H1 (cell line): ENCODE results near the gene PCDH9. TPM values are rescaled to one million over a fixed set of nuclear protein-coding genes. Genes with fewer than 3 reads are reported as not detected.

Source experiments
- CTCF ChIA-PET: fragments of 300-600 bp; sonication (Branson Sonifier 250); formaldehyde crosslinking; loops from one replicate; lab custom pipeline; 2021; ENCODE audit not compliant: partially characterized antibody; lab: Charles Lee
- POLR2A ChIA-PET: fragments of 300-600 bp; sonication (Branson Sonifier 250); formaldehyde crosslinking; loops from one replicate; lab custom pipeline; 2021; ENCODE audit warnings: inconsistent platforms; ENCODE audit not compliant: partially characterized antibody; lab: Charles Lee
- DNase-seq, 2 experiments: peaks; one replicate each; pipeline versions ENCODE4 v3.0.0 to v3.0.0-alpha.2; 2010 to 2022; ENCODE audit warnings: low spot score in 2 of 2, low read depth in 1 of 2, mixed read lengths in 1 of 2
- FAIRE-seq: peaks from 2 replicates; lab custom pipeline; 2011; peaks lifted over from hg19 to GRCh38; lab: Jason Lieb, UNC
- H2AFZ ChIP-seq: 2 replicates; pipeline ENCODE4 v1.8.1; 2012; ENCODE audit warnings: low read length, inconsistent platforms
- H2AK5ac ChIP-seq: 2 replicates; pipeline ENCODE4 v1.6.1; 2013; ENCODE audit warnings: low read depth, low read length
- H2BK120ac ChIP-seq: replicated peaks from 2 replicates; pipeline ENCODE3; 2013; ENCODE audit warnings: low read depth, low read length, inconsistent platforms
- H2BK12ac ChIP-seq: 2 replicates; pipeline ENCODE4 v1.6.1; 2013; ENCODE audit warnings: low read depth, low read length
- H2BK15ac ChIP-seq: 2 replicates; pipeline ENCODE4 v1.6.1; 2013; ENCODE audit warnings: low read length
- H2BK20ac ChIP-seq: 2 replicates; pipeline ENCODE4 v1.6.1; 2013; ENCODE audit warnings: low read length
- H2BK5ac ChIP-seq: 2 replicates; pipeline ENCODE4 v1.6.1; 2013; ENCODE audit warnings: low read depth, low read length
- H3K14ac ChIP-seq: 2 replicates; pipeline ENCODE4 v1.6.1; 2013; ENCODE audit warnings: inconsistent platforms; ENCODE audit not compliant: insufficient read length
- H3K18ac ChIP-seq: 2 replicates; pipeline ENCODE4 v1.6.1; 2013; ENCODE audit warnings: low read length; ENCODE audit errors: extremely low read depth
- H3K23ac ChIP-seq: 2 replicates; pipeline ENCODE4 v1.6.1; 2013; ENCODE audit warnings: inconsistent platforms; ENCODE audit not compliant: insufficient read length
- H3K23me2 ChIP-seq: 2 replicates; pipeline ENCODE4 v1.6.1; 2013; ENCODE audit warnings: low read depth, low read length
- H3K27ac ChIP-seq: 2 replicates; pipeline ENCODE4 v1.6.1; 2011; ENCODE audit warnings: low read depth, low read length, inconsistent platforms
- H3K27me3 ChIP-seq, 4 experiments: replicated peaks in 1 of 4; 1 replicate in 1 of 4; 2 replicates in 3 of 4; pipeline versions ENCODE4 v1.6.1 to v1.8.1; 2011 to 2013; ENCODE audit warnings: low read length in 3 of 4, mild to moderate bottlenecking in 3 of 4, inconsistent platforms in 2 of 4, mixed read lengths in 2 of 4, moderate library complexity in 1 of 4; ENCODE audit not compliant: control insufficient read depth in 3 of 4, insufficient read depth in 3 of 4; ENCODE audit errors: extremely low read depth in 1 of 4
- H3K36me3 ChIP-seq, 4 experiments: 2 replicates each; pipeline versions ENCODE4 v1.6.1 to v1.8.1; 2011 to 2013; ENCODE audit warnings: mild to moderate bottlenecking in 4 of 4, low read length in 3 of 4, moderate library complexity in 2 of 4, control low read depth in 1 of 4, inconsistent platforms in 1 of 4; ENCODE audit not compliant: insufficient read depth in 4 of 4, control insufficient read depth in 2 of 4
- H3K4ac ChIP-seq: replicated peaks from 2 replicates; pipeline ENCODE3; 2013; ENCODE audit warnings: low read length, low read depth, mixed read lengths, inconsistent platforms; ENCODE audit not compliant: insufficient read length
- H3K4me1 ChIP-seq, 4 experiments: replicated peaks in 1 of 4; 1 replicate in 1 of 4; 2 replicates in 3 of 4; pipeline versions ENCODE4 v1.6.1 to v1.8.1; 2011 to 2013; ENCODE audit warnings: low read length in 3 of 4, inconsistent platforms in 2 of 4, mixed read lengths in 1 of 4; ENCODE audit not compliant: insufficient read depth in 4 of 4, control insufficient read depth in 3 of 4
- H3K4me2 ChIP-seq, 2 experiments: 2 replicates each; pipeline versions ENCODE4 v1.6.1 to v1.8.1; 2011 to 2013; ENCODE audit warnings: low read depth in 2 of 2, low read length in 2 of 2, control low read depth in 1 of 2, inconsistent platforms in 1 of 2, mild to moderate bottlenecking in 1 of 2; ENCODE audit not compliant: insufficient read depth in 1 of 2
- H3K4me3 ChIP-seq, 4 experiments: fragments of 200-600, 300-600 bp in 1 of 4; sonication (generic), shearing (Covaris generic), sonication (Bioruptor Twin) in 1 of 4; 2 replicates each; pipeline versions ENCODE4 v1.5.1 to v1.8.1; 2011 to 2016; ENCODE audit warnings: low read length in 4 of 4, low read depth in 3 of 4, control low read depth in 2 of 4, inconsistent platforms in 2 of 4, mild to moderate bottlenecking in 2 of 4, mixed read lengths in 1 of 4, moderate library complexity in 1 of 4; ENCODE audit not compliant: insufficient read depth in 2 of 4; ENCODE audit errors: extremely low read depth in 1 of 4
- H3K56ac ChIP-seq: replicated peaks from 2 replicates; pipeline ENCODE3; 2013; ENCODE audit warnings: low read depth, mild to moderate bottlenecking, mixed read lengths, low read length, inconsistent platforms; ENCODE audit not compliant: insufficient read length
- H3K79me1 ChIP-seq: 2 replicates; pipeline ENCODE4 v1.6.1; 2013; ENCODE audit warnings: low read depth, low read length, control low read depth
- H3K79me2 ChIP-seq, 2 experiments: 2 replicates each; pipeline versions ENCODE4 v1.6.1 to v1.8.1; 2012 to 2013; ENCODE audit warnings: low read length in 2 of 2, mild to moderate bottlenecking in 2 of 2, inconsistent platforms in 1 of 2; ENCODE audit not compliant: insufficient read depth in 2 of 2, control insufficient read depth in 1 of 2
- H3K9ac ChIP-seq, 4 experiments: replicated peaks in 1 of 4; 1 replicate in 1 of 4; 2 replicates in 3 of 4; pipeline versions ENCODE4 v1.6.1 to v1.8.1; 2011 to 2013; ENCODE audit warnings: low read depth in 3 of 4, low read length in 3 of 4, control low read depth in 2 of 4, mild to moderate bottlenecking in 2 of 4, moderate library complexity in 2 of 4, inconsistent platforms in 1 of 4; ENCODE audit errors: extremely low read depth in 1 of 4
- H3K9me3 ChIP-seq, 2 experiments: 2 replicates each; pipeline versions ENCODE4 v1.6.1 to v1.8.1; 2012 to 2013; ENCODE audit warnings: mild to moderate bottlenecking in 2 of 2, moderate library complexity in 2 of 2, control low read depth in 1 of 2, inconsistent platforms in 1 of 2, low read depth in 1 of 2, low read length in 1 of 2, mixed read lengths in 1 of 2; ENCODE audit not compliant: insufficient read depth in 2 of 2
- H4K20me1 ChIP-seq, 2 experiments: replicated peaks in 1 of 2; 2 replicates each; pipeline versions ENCODE3 to v1.8.1; 2011 to 2013; ENCODE audit warnings: inconsistent platforms in 2 of 2, low read length in 2 of 2, mild to moderate bottlenecking in 1 of 2; ENCODE audit not compliant: insufficient read depth in 2 of 2, control insufficient read depth in 1 of 2
- H4K5ac ChIP-seq: 2 replicates; pipeline ENCODE4 v1.6.1; 2013; ENCODE audit warnings: low read length, low read depth, mixed read lengths, inconsistent platforms; ENCODE audit not compliant: insufficient read length
- H4K8ac ChIP-seq: 2 replicates; pipeline ENCODE4 v1.8.0; 2013; ENCODE audit warnings: mild to moderate bottlenecking, moderate library complexity, low read length, inconsistent platforms; ENCODE audit not compliant: insufficient read depth; ENCODE audit errors: extremely low read depth
- H4K91ac ChIP-seq: replicated peaks from 2 replicates; pipeline ENCODE3; 2013; ENCODE audit warnings: low read length, mixed read lengths, inconsistent platforms; ENCODE audit not compliant: insufficient read length
- SP4 ChIP-seq: IDR thresholded peaks from 2 replicates; pipeline ENCODE4 v1.6.1; 2012; ENCODE audit warnings: low read length, inconsistent platforms
- WGBS, 2 experiments: shearing (Covaris generic) in 1 of 2; methylation state at CpG; one replicate each; pipeline versions ENCODE4 v1.1.6 to v1.1.7; 2013 to 2015; ENCODE audit warnings: low lambda C conversion rate in 2 of 2, mixed read lengths in 2 of 2, inconsistent platforms in 1 of 2, low coverage in 1 of 2, missing lambda C conversion rate in 1 of 2; ENCODE audit not compliant: insufficient replicate concordance in 2 of 2, insufficient coverage in 1 of 2, insufficient read length in 1 of 2; ENCODE audit errors: extremely low coverage in 1 of 2, missing lambda C conversion rate in 1 of 2; 5-methylcytosine and 5-hydroxymethylcytosine counted together
- polyA plus RNA-seq, 7 experiments: library from polyadenylated mRNA; depleted of rRNA in 3 of 7; stranded (reverse) in 5 of 7; unstranded in 2 of 7; fragments of >200 nt in 5 of 7; fragments of 200-250 nt in 2 of 7; gene quantifications; 1 replicate in 5 of 7; 2 replicates in 1 of 7; 4 replicates in 1 of 7; pipeline versions ENCODE4 v1.2.1 to v1.2.3, GENCODE V29; 2011 to 2013; ENCODE audit warnings: missing spikeins in 2 of 7, mixed read lengths in 2 of 7
- total RNA-seq: library from RNA; stranded (reverse); fragmentation: NEBNext Ultra II Directional; extraction: Animal tissue kit (Norgen Biotek cat#: 25700); gene quantifications from 2 replicates; pipeline ENCODE4 v1.2.1, GENCODE V29; 2021

Gene PCDH9
- total and polyA plus RNA-seq, 2 of the 8 experiments (the other 6 are each of a cell fraction or from before 2014, with no cell fraction given): 0.12 to 0.60 TPM

DNA sequence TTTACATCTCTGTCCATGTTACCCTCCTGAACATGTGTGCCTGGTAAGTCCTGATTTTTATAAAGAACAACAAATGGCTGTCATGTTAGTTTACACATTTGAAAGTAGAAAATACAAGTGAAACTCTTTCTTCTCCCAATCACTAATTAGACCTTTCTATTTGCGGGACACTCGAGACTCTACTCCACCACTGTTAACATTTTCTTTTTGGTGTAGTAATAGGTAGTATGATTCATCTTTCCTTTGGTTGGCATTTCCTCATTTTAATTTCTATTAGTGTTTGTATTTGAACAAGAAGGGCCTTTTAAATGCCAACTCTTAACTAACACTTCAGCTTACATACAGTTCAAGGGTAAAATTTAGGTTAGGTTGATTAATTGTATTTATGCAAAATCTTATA lies 371.1 kb downstream of the PCDH9 start:
- Histone ChIP-seq H3K9ac (no peak overlapping the region), H3K27ac (no peak overlapping the region), H3K4me2 (no peak overlapping the region), H2BK20ac (no peak overlapping the region), H3K27me3 (no peaks in the 10 kb centered on the region), H4K8ac (no peak overlapping the region), H2BK12ac (no peak overlapping the region), H2BK5ac (no peak overlapping the region), H3K23me2 (no peaks in the 10 kb centered on the region), H4K5ac (no peak overlapping the region), H3K18ac (no peak overlapping the region), H3K23ac (no peak overlapping the region), H3K9me3 (no peaks in the 10 kb centered on the region), H3K4me1 (peaks cover 3 to 7% (median 6%) of the 10 kb centered on the region in 4 experiments; a peak in 5 of 7 replicates), H3K4ac (no peak overlapping the region), H2AFZ (no peak overlapping the region), H3K36me3 (no peaks in the 10 kb centered on the region), H4K20me1 (no peaks in the 10 kb centered on the region), H3K56ac (no peak overlapping the region), H2BK120ac (no peak overlapping the region), H3K79me1 (no peaks in the 10 kb centered on the region), H3K14ac (no peak overlapping the region), H4K91ac (no peak overlapping the region), H3K4me3 (no peak overlapping the region), H3K79me2 (no peaks in the 10 kb centered on the region), H2AK5ac (no peak overlapping the region), H2BK15ac (no peak overlapping the region)
- DNase-seq (no peak), FAIRE-seq (no peak)
- TF ChIP-seq SP4: no peak
- 68% methylated on average over 2 of the region's 2 CpGs; no CpG with 5 or more reads in 1 of the 2 experiments for WGBS, 2 experiments
- POLR2A ChIA-PET: no interaction called here
- CTCF ChIA-PET: no interaction called here
